ENCODE data around the gene RNU6-9. TPM values are rescaled to one million over a fixed set of nuclear protein-coding genes. Genes with fewer than 3 reads are reported as not detected.

The RNU6-9 gene
- total RNA-seq, 4 donors from 2014 or later: not detected

- peak overlapping the region in 1 of 4 donors; percentile 7 for H3K27ac ChIP-seq
- TF ChIP-seq POLR2AphosphoS5 (IDR thresholded peaks at IDR 0.05) (no peak), POLR2A (IDR thresholded peaks at IDR 0.05) (no peak), EP300 (IDR thresholded peaks at IDR 0.05) (no peak), CTCF (IDR thresholded peaks at IDR 0.05) (no peak)
These were observed 18.1 kb downstream of the RNU6-9 start for GRCh38 chr19:911197-912033.

GRCh38 chr19:912181-913079 lies 19.1 kb downstream of the RNU6-9 start:
- peaks cover 15% of the 10 kb centered on the region for H3K27me3 ChIP-seq
- H3K9me3 ChIP-seq: no peaks in the 10 kb centered on the region
- H3K36me3 ChIP-seq: no peaks in the 10 kb centered on the region
- TF ChIP-seq EP300 (IDR thresholded peaks at IDR 0.05): no peak
- no peak for TF ChIP-seq POLR2AphosphoS5 (IDR thresholded peaks at IDR 0.05)
- no peak for TF ChIP-seq POLR2A (IDR thresholded peaks at IDR 0.05)
- no peak for TF ChIP-seq CTCF (IDR thresholded peaks at IDR 0.05)
- peak overlapping the region; percentile 40 to 96 (median 88) for H3K27ac ChIP-seq
- WGBS, 2 donors (ENCODE audit: low coverage in 1 of 2): 0% methylated on average over 8 of the region's 69 CpGs; no CpG with 5 or more reads in 1 of the 2 donors
- H3K4me3 ChIP-seq: peak overlapping the region; percentile 85 to 92
- H3K4me1 ChIP-seq: peaks cover 0 to 31% (median 8%) of the 10 kb centered on the region in 3 donors
- peak; percentile 62 for ATAC-seq

More at GRCh38 chr19:911197-912033, 18.1 kb downstream of the RNU6-9 start:
- WGBS, 2 donors (ENCODE audit: low coverage in 1 of 2): 97% methylated on average over 17 of the region's 54 CpGs; no CpG with 5 or more reads in 1 of the 2 donors
- peaks cover 5% of the 10 kb centered on the region for H3K27me3 ChIP-seq
- peak overlapping the region in 1 of 2 donors; percentile 92 for H3K4me3 ChIP-seq
- ATAC-seq: no peak
- H3K9me3 ChIP-seq: no peaks in the 10 kb centered on the region
- H3K36me3 ChIP-seq: no peaks in the 10 kb centered on the region
- H3K4me1 ChIP-seq: peaks cover 0 to 23% (median 0%) of the 10 kb centered on the region in 3 donors

GRCh38 chr19:913080-913748 lies 19.9 kb downstream of the RNU6-9 start, which contains the start of gene R3HDM4:
Gene R3HDM4, minus strand, starts transcription at chr19:913219. Its CDS starts 62 bp downstream, at chr19:913157.
- WGBS, 2 donors (ENCODE audit: low coverage in 1 of 2): 0% methylated on average over 6 to 8 of the region's 76 CpGs

More at GRCh38 chr19:913080-913748, 19.9 kb downstream of the RNU6-9 start, which contains the start of gene R3HDM4:
- peaks cover 0 to 39% (median 13%) of the 10 kb centered on the region in 3 donors for H3K4me1 ChIP-seq
- peak within 1 kb of the TSS; percentile 85 to 92 for H3K4me3 ChIP-seq
- no peaks in the 10 kb centered on the region for H3K9me3 ChIP-seq
- H3K27me3 ChIP-seq: peaks cover 23% of the 10 kb centered on the region
- H3K36me3 ChIP-seq: no peaks in the 10 kb centered on the region
- TF ChIP-seq POLR2AphosphoS5 (IDR thresholded peaks at IDR 0.05) (peak; percentile 80), POLR2A (IDR thresholded peaks at IDR 0.05) (peak; percentile 57 to 66), CTCF (IDR thresholded peaks at IDR 0.05) (peak in 1 of 4 experiments; percentile 4), EP300 (IDR thresholded peaks at IDR 0.05) (no peak)
- ATAC-seq: peak; percentile 93
- H3K27ac ChIP-seq: peak within 1 kb of the TSS; percentile 80 to 96 (median 88)

All from gastroesophageal sphincter (tissue), 4 donors.